SK-N-SH (cell line): ENCODE results near the gene TMEM196.

ENCODE experiments used
- EP300 ChIP-seq, 2 experiments: IDR thresholded peaks; 2 replicates each; pipeline versions ENCODE4 v1.4.0 to v1.6.1; 2012; ENCODE audit warnings: borderline replicate concordance in 1 of 2, low read depth in 1 of 2, low read length in 1 of 2
- RAD21 ChIP-seq: IDR thresholded peaks from 2 replicates; pipeline ENCODE4 v1.6.1; 2012; ENCODE audit warnings: mild to moderate bottlenecking, low read length

DNA sequence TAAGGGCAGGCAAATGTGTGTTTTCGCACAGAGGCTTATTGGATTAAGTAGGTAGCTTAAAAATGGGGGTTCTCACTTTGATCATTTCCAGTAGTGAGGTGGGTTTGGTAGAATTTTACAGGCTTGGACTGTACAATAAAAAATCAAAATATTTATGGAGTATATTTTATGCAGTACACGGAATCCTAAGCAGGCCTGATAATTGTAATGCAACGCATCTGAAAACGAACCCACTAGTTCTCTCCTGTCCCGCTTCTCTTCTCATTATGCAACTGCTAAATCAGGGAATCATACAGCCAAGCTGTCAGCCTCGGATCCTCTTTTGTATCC lies 64.2 kb downstream of the TMEM196 start:
- TF ChIP-seq EP300 (IDR thresholded peaks at IDR 0.05; ENCODE audit: borderline replicate concordance in 1 of 2, low read depth in 1 of 2, low read length in 1 of 2) (no peak), RAD21 (no peak)
